ENCODE results near the gene THADA.

Gene THADA

DNA sequence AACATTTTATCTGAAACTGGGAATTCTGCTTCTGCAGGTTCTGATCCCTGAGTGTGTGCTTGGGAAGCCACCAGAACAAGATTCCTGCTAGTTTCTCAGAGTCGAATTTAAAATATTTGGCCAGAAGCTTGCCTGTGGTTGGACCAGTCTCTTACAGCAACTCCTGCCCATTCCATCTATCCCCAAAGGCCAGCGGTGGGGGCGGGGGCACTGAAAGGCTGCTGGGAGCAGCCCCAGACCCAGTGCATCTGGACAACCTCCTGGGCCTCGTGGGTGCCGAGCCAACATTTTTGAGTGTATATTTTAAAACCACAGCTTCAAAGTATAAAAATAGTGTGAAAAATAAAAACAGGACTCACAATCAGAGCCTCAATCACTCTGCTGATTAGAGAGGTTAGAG lies 330.8 kb downstream of the THADA start:
- DNase-seq, result no peak

DNA sequence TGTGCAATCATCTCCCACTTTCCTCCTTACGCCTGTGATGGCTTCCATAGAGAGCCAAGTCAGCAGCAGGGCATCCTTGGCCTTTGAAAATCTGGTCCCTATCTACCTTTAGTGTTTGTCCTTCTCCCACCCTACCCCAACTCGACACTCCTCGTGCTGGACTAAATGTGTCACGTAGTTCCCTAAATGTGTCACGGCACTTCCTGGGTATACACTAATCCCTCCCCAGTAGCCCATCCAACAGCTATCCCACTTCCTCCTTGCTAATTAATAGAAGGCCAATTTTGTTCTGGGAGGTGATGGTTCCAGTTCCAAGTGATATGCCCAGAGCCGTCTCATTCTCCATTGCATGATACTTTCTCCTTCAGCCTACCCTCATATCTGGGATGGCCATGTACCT lies 332.9 kb downstream of the THADA start:
- DNase-seq, result no peak

DNA sequence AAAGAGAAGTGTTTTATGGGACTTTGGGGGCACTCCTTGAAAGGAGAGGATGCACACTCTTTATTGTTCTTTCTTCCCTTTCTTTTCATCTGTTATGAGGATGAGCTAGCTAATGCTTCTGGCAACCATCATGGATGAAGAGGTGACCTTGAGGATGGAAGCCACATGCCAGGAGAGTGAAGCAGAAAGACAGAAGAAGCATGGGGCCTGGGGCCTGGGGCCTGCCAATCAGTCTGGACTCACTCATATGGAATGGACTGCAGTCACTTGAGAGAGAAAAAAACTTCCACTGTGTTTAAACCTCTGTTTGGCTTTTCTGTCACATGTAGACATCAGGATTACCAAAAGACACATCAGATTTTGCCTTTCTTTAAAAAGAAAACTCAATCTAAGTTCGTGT lies 333.6 kb downstream of the THADA start:
- DNase-seq, result no peak

DNA sequence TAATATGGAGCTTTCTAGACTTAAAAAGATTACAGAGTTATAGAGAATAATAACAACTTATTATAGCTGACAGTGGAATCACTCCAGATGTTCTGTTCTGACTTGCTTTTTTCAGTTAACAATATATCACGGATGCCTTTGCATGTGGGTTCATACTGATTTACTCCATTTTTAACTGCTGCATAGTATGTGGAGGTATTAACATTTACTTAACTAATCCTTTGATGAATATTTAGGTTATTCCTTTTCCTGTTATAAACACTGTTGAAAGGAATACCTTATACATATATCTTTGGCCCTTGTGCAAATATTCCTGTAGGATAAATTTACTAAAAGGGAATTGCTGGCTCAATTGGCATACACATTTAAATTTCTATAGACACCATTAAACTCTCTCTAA lies 336.3 kb downstream of the THADA start:
- no peak for DNase-seq

DNA sequence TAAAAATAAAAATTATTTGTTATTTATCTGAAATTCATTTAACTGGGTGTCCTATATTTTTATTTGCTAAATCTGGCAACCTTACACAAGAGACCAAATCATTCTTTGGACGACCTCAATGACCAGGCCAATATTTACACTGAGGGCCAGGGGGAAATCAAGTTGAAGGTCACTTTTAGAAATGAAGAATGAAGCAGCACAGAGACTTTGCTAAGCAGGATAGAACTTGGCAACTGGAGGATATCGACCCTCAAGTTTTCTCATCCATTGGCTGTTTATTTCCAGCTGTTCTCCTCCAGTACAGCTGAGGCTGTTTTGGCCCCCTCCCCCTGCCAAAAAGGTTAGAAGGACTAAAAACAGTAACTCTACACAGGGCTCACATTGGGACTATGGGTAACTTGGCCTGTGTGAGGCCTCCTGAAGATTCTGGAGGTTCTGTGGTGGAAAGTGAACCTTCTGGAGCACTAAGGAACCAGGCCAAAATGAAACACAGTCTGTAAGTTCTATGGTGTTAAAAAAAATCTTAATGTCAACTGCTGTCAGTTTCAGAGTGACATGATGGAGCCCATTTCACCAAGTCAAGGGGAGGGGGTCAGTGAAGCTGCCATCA lies 337.2 kb downstream of the THADA start:
- no peak for DNase-seq

DNA sequence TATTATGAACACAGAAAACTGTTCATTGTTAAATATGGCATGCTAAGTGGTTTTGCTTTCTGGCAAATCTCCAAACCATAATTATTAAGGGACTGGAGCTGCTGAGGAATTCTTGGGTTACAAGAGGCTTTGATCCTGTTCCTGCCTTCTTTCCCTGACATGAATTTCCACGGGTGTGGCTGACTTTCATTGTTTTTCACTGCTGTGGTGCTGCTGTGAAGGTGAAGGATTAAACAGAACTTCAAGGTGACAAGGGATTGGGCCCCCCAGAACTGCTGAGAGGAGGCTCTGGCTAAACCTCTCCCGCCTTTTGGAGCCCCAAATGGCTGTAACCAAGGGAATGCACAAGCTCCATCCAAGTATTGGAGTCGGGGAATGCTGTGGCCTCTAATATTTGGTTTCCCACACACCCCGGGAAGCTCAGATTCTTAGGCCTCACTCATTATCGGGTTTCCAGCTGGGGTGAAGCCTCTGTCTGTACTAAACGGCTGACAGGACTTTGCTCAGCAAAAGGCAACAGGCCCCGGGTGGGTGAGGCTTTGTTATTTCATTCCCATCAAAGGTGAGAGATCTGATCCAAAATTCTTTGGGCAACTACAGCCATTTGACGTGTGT lies 340.4 kb downstream of the THADA start:
- no peak for DNase-seq

DNA sequence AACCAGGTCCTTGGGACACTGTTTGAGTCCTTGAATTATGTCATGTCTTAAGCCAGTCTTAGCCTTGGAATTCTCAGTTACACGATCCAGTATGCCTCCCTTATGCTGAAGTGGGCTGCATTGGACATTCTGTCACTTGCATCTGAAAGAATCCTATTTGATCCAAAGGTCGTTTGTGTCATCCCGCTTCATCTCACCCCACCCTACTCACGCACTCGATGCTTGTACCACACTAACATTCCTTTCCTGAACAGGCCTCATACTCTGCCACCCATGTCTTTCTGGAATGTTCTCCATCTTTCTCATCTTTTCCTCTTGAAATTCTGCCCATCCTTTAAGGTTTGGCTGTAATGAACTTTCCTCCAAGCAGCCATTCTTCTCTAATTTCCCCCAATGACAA lies 341.5 kb downstream of the THADA start:
- DNase-seq, result no peak

DNA sequence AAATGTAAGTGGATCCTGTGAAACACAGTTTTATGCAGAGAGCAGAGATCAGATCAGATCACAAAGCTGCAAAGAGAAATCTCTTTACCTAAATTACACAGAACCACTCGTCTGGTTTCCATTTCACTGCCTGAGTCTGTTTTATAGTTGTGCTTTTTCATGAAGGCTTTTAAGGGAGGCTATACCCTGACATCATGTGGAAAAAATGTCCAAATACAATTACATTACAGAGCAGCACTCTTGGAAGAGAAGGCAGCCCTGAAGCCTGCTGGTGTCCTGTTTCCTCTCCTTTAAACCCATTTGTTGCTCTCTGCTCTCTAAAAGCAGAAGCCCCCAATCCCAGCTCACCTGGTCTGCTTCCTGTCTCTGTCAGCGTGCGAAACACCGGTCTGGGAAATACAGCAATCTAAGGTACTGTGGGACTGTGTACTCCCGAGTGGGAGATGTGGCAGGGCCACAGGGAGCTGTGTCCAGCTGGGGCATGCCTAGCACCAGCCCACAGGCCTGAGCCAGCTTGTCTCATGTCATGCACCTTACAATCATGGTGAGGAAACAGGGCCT lies 344.6 kb downstream of the THADA start:
- DNase-seq, result no peak

DNA sequence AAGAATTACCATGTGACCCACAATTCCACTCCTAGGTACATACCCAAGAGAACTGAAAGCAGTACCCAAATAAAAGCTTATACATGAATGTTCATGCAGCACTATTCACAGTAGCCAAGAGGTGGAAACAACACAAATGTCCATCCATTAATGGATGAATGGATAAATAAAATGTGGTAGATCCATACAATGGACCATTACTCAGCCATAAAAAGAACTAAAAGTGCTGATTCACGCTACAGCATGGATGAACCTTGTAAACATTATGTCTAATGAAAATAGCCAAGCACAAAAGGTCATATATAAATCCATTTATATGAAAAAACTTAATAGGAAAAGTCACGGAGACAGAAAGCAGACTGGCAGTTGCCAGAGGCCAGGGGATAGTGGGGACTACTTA lies 345.8 kb downstream of the THADA start:
- no peak for DNase-seq

DNA sequence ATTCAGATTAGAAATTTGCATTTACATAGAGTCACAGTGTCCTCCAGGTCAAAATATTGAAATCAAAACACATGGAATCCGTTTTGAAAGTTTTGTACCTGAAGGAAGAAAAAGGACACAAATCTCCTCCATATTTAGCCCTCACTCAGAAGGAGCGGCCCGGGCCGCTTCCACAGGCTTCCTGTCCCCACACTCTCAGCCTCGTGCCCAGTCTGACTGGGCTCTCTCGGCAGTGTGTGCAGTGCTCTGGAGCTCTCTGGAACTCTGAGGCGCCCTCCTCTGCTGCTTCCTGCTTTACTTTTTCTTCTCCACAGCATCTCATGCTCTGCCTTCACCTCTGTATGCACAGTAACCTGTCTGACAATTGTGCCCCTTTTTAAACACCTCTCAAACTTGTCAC lies 347.2 kb downstream of the THADA start:
- DNase-seq, result no peak

DNA sequence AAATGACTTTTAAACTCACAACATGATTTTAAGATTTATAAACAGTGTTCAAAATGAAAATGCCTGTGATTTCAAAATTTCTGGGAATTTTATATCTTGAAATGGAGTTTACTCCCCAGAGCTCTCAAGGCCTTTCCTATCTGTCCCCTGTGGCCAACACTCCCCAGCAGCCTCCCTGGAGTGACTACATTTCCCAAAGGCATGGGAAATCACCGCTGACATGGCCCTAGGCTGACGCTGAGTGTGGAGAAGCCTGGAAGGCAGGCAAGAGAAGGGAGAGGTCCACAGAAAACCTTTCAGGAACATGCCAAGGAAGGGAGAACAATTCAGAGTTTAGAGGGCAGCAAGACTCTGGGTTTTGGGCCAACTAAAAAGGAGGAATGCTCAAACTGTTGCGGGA lies 349.2 kb downstream of the THADA start:
- DNase-seq, result no peak

DNA sequence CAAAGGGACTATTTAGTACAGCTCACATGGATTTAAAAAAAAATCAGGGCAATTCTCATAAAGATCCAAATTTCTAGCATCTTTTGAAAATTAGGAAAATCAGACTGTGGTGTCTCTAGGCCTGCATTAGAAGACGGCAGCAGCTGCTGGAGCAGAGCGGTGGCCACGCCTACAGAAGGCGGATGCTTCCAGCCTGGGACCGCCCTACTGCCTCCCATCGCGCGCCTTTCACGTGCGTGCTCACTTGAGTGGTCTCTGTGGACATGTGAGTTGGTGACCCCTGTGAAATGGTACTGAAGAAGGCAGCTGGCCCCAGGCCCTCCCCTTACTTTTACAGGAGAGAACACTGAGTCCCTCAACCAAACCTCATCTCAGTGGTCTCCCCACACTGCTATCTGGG lies 354.3 kb downstream of the THADA start:
- DNase-seq, result no peak

DNA sequence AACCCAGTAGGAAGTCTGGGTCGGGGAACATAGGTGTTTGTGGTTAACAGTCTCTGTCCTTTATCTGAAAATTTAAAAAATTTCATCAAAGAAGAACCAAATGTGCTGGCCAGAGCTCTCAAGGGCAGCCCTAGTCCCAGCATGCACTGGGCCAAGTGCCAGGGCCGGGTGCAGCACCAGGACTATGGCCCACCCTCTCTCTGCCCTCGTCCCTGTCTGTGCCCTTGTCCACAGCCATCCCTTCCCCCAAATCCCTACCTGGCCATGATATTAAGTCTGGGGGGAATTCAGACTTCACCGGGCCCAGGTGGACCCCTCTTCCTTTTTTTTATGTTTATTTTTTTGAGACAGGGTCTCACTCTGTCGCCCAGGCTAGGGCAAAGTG lies 355.1 kb downstream of the THADA start:
- no peak for DNase-seq

DNA sequence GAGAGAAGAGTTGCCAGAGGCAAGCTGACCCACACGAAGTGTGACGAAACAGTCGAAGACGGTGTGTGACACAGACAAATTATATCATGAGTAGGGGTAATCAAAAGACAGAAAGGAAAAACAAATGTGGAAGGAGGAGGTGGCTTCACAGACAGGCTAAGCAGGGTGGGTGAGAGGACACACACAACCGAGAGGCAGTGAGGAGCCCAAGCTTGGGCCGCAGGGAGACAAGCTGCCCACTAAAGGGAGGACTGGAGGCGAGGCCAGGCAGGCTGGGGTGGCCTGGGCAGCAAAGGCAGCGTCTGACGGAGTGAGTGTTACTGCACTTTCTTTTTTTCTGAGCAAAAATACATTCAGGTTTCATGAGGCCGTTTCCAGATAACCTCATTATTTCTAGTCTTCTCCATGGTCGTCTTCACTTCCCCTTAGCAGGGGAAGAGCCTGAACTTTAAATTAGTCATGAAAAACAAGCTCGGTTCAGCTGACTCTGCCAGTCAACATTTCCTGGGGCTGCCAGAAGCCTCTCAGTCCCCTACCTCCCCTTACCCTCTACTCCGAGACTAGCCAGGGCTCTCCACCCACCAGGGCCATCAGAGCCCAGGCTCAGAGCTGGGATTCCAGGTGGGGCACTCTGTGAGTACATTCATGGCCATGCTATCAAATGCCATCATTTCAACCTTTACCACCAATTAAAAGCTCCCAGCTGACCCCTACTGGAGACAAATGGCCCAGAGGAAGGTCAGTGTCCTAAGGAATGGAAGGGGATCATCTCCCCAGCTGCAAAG lies 355.7 kb downstream of the THADA start:
- DNase-seq, result no peak

DNA sequence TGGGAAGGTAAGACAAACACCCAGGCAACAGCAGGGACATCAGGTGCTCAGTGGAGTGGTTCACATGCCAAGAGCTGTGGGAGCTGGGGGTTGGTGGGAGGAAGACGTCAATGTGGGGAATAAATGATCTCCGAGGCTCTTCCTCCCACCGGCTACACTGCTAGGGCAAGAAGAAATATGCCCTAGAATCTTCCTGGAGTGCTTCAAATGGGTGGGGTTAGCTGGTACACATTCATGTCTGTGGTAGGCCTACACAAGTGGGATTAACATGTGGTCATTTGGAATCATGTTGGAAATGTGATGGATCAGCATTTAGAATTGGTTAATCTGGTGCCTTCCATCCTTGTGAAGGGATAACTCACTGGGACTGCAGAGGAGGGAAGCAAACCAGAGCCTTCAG lies 357.0 kb downstream of the THADA start:
- no peak for DNase-seq

DNA sequence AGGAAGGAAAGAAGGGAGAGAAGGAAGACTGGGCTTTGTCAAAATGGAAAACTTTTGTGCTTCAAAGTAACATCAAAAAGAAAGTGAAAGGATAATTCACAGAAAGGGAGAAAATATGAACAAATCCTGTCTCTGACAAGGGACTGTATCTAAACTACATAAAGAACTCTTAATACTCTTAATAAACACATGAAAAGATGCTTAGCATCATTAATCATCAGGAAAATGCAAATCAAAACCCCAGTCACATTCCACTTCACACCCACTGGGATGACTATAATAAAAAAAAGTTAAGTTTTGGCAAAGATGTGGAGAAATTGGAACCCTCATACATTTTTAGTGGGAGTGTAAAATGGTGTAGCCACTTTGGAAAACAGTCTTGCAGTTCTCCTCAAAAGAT lies 357.7 kb downstream of the THADA start:
- DNase-seq, result no peak

DNA sequence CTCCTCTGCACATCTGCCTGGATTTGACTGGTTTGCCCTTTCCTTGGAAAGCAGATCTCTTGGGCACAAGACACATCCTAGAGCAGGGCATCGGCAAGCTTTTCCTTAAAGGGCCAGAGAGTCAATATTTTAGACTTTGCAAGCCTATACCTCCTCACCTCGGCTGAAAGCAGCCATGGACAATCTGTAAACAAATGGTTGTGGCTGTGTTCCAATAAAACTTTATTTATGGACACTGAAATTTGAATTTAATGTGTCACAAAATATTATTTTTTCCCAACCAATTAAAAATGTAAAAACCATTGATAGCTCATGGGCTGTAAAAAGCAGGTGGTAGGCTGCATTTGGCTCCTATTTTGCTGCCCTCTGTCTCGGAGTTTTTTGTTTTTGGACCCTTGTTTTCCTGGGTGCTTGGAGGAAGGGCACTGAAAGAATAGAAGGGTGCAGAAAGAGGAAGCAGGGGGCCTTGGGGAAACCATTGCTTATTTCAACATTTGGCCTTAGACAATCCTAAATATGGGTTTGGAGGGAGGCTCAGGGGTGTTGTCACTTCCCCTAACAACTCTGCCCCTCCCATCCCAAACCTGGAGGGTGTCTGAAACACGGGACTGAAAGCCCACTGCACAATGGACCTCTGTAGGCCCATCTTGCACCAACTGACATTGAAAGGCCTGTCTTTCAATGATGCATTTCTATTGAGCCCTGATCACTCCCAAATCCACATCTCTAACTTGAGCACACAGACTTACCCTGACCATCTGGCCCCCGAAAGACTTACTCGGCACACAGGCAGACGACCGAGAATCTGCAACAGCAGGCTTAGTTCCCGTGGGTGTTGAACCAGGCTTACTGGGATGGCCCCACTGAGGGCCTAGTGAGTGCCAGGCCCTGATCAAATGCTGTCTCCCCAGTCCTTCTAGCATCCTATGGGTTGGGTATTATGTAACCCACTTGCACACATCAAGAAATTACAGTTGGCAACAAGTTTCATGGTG lies 362.3 kb downstream of the THADA start:
- no peak for DNase-seq

DNA sequence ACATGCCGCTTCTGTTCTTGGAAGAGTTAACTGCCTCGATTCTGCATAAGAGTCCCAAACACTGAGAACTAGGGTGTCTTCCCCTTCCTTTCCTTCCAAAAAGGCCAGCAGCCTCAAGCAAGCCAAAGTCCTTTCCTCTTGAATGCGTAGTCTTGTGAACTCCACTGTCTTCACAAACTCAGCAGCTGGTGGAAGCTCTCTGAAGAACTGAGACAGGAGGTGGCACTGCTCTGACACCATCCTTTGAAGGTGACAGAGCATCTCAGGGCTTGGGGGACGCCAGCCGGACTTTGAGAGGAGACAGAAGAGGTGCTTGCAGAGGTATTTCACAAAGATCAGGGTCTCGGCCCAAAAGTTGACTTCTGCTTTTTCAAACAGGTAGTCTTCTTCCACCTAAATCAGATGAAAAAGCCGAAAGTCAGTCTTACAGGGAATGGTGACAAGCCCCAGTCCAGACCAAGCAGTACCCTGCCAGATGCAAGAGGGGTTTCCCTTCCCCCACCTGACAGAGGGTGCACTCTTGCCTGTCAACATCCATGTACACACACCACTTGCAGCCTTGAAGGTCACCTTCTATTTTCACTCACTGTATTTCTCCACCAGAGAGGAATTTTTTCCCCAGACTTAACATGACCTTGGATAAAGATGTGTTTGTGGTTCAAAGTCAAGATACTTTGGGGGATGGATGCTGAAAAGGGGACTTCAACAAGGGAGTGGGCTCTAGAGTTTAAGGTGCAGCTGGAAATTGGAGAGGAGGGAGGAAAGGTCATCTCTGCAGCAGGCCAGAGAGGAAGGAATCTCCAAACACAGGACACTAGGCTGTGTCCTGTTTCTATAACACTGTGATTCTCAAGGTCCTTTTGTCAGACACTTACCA lies 364.6 kb downstream of the THADA start:
- no peak for DNase-seq

DNA sequence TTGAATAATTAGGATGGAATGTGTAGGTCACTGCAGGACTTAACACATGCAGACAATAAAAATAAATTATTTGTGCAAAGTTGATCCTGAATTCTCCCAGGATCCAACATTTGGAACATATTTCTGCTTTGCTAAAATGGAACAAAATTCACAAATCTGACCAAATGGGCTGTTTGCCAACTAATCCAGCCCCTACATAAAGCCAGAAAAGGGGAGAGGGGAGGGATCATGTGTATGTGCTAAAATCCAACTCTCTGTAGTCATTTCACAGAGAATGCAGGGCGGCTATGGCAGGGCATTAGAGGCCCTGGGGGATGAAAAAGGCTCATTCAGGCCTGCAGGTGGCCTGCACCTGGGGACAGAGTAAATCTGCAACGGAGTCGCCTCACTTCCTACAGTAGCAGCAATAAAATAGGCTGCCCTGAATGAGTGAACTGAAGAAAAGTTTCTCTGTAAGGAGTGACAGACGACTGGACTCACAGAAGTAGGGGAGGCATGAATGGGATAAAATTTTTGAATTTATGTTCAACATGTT lies 365.4 kb downstream of the THADA start:
- no peak for DNase-seq

DNA sequence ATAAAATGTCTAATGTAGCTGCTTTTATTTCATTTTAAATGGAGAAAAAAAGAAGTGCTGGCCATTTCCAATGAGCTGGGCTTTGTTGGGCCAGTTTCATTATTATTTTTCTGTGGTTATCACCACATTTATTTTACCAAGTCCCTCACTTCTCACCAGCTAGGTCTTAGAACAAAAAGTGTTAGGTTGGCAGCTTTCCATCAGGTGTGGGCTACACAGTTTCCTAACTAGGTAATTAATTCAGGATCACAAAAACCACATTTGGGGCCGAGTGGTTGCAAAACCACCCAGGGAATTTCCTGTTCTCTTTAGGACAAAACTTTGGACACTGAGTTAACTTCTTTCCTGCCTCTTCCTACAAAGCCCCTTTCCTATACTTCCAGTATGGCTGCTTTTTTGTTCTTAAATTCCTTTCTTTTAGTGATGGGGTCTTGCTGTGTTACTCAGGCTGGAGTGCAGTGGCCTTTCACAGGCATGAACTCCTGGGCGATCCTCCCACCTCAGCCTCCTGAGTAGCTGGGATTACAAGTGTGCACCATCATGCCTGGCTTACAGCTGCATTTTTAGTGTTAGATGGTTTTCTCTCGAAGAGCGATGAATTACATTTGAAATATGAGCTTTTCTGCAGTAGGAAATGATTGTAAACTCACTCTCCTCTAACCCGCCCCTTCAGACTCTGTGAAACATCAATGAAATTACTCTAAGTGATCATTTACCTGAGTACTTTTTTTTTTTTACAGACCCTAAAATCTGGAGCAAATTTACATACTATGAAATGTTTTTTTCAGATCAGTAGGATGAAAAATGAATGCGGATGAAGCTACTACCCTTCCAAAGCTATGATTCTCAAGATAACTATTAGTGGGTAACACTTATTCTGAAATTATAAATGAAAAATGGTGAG lies 366.8 kb downstream of the THADA start:
- DNase-seq, result no peak

Measured in stimulated activated CD4-positive, alpha-beta T cell treated with anti-CD3 and anti-CD28 coated beads, Interleukin-12 subunit alpha, Interleukin-12 subunit beta, amount 100 ng/mL, for 4 hours (primary cell).